HEK293 (cell line): ENCODE measurements around the gene KANSL1.
A peak's percentile ranks its signal among the peaks of the same experiment; 100 is the strongest.

Experiments used
- CTCF ChIA-PET: fragments of 350-600 bp; formaldehyde crosslinking; extraction: SDS; loops from one replicate; lab custom pipeline; 2021; ENCODE audit warnings: antibody characterized with exemption; lab: Yijun Ruan, JAX
- POLR2A ChIA-PET: fragments of 300-600 bp; formaldehyde crosslinking; extraction: SDS; loops from one replicate; lab custom pipeline; 2020; ENCODE audit warnings: antibody characterized with exemption, inconsistent platforms; lab: Yijun Ruan, JAX
- H3K27ac ChIP-seq: fragments of 200-500 bp; sonication (Bioruptor generic); 2 replicates; pipeline ENCODE4 v1.5.1; 2014; ENCODE audit warnings: low read depth, low read length, control low read depth, inconsistent platforms; ENCODE audit errors: extremely low read depth
- H3K36me3 ChIP-seq, 2 experiments: fragments of 200-500 bp in 1 of 2; sonication (Bioruptor generic) in 1 of 2; 1 replicate in 1 of 2; 2 replicates in 1 of 2; pipeline ENCODE4 v1.5.1; 2014 to 2017; ENCODE audit warnings: inconsistent platforms in 2 of 2, low read length in 2 of 2; ENCODE audit not compliant: control insufficient read depth in 2 of 2, insufficient read depth in 1 of 2
- H3K4me1 ChIP-seq: fragments of 200-500 bp; sonication (Bioruptor generic); 2 replicates; pipeline ENCODE4 v1.5.1; 2014; ENCODE audit warnings: mild to moderate bottlenecking, low read length, inconsistent platforms; ENCODE audit not compliant: control insufficient read depth, insufficient read depth
- H3K4me3 ChIP-seq: 2 replicates; pipeline ENCODE4 v1.5.1; 2011; ENCODE audit warnings: low read depth, mild to moderate bottlenecking, control low read depth, low read length, moderate library complexity
- H3K9me3 ChIP-seq: fragments of 200-500 bp; sonication (Bioruptor generic); 2 replicates; pipeline ENCODE4 v1.5.1; 2014; ENCODE audit warnings: low read depth, low read length, inconsistent platforms; ENCODE audit not compliant: control insufficient read depth, insufficient read depth
- HOXA7 ChIP-seq: sonication (generic); formaldehyde crosslinking; IDR thresholded peaks from 2 replicates; pipeline ENCODE4 v1.8.1; 2022; ENCODE audit warnings: missing genetic modification reagents, borderline replicate concordance
- PRDM6 ChIP-seq: fragments of 450-650 bp; formaldehyde crosslinking; IDR thresholded peaks from 2 replicates; pipeline ENCODE4 v1.5.1; 2017; ENCODE audit warnings: missing biosample characterization, missing genetic modification characterization
- ZBTB44 ChIP-seq: fragments of 450-650 bp; IDR thresholded peaks from 2 replicates; pipeline ENCODE4 v1.5.1; 2018; ENCODE audit warnings: missing biosample characterization, mild to moderate bottlenecking, missing genetic modification characterization
- ZNF184 ChIP-seq: fragments of 450-650 bp; IDR thresholded peaks from 2 replicates; pipeline ENCODE4 v1.5.1; 2018; ENCODE audit warnings: missing biosample characterization, mild to moderate bottlenecking, missing genetic modification characterization
- ZNF221 ChIP-seq: fragments of 450-650 bp; formaldehyde crosslinking; IDR thresholded peaks from 2 replicates; pipeline ENCODE4 v1.5.1; 2017; ENCODE audit warnings: missing biosample characterization, missing genetic modification characterization, borderline replicate concordance
- ZNF350 ChIP-seq: fragments of 450-650 bp; formaldehyde crosslinking; IDR thresholded peaks from 2 replicates; pipeline ENCODE4 v1.5.0; 2017; ENCODE audit warnings: missing biosample characterization, mild to moderate bottlenecking, missing genetic modification characterization
- ZNF513 ChIP-seq: fragments of 450-650 bp; IDR thresholded peaks from 2 replicates; pipeline ENCODE4 v1.5.1; 2018; ENCODE audit warnings: missing biosample characterization, missing genetic modification characterization
- ZNF530 ChIP-seq: fragments of 450-650 bp; formaldehyde crosslinking; IDR thresholded peaks from 2 replicates; pipeline ENCODE4 v1.5.1; 2016; ENCODE audit warnings: low read depth, missing biosample characterization, missing genetic modification characterization
- ZNF670 ChIP-seq: fragments of 450-650 bp; formaldehyde crosslinking; IDR thresholded peaks from 2 replicates; pipeline ENCODE4 v1.5.1; 2016; ENCODE audit warnings: missing biosample characterization, missing genetic modification characterization, low read depth
- TF ChIP-seq, protein P1 (sequence below): fragments of 450-650 bp; formaldehyde crosslinking; IDR thresholded peaks from 2 replicates; pipeline ENCODE4 v1.5.1; 2017; ENCODE audit warnings: missing biosample characterization, missing genetic modification characterization
- TF ChIP-seq, protein P2 (sequence below): fragments of 450-650 bp; formaldehyde crosslinking; IDR thresholded peaks from 2 replicates; pipeline ENCODE4 v1.5.1; 2016; ENCODE audit warnings: missing biosample characterization, missing genetic modification characterization
- TF ChIP-seq, protein P3 (sequence below): fragments of 450-650 bp; formaldehyde crosslinking; optimal IDR thresholded peaks from 2 replicates; pipeline ENCODE3; 2016; ENCODE audit warnings: missing biosample characterization, mild to moderate bottlenecking, missing genetic modification characterization
- TF ChIP-seq, protein P4 (sequence below): fragments of 450-650 bp; formaldehyde crosslinking; IDR thresholded peaks from 2 replicates; pipeline ENCODE4 v1.5.1; 2016; ENCODE audit warnings: missing biosample characterization, missing genetic modification characterization
- TF ChIP-seq, protein P5 (sequence below): fragments of 450-650 bp; formaldehyde crosslinking; conservative IDR thresholded peaks from 2 replicates; pipeline ENCODE4 v1.5.1; 2016; ENCODE audit warnings: low read depth, missing biosample characterization, missing genetic modification characterization

The KANSL1 gene

GRCh38 chr17:46108550-46109110 lies 84.6 kb downstream of the KANSL1 start (continued):
- TF ChIP-seq, protein P1, sequence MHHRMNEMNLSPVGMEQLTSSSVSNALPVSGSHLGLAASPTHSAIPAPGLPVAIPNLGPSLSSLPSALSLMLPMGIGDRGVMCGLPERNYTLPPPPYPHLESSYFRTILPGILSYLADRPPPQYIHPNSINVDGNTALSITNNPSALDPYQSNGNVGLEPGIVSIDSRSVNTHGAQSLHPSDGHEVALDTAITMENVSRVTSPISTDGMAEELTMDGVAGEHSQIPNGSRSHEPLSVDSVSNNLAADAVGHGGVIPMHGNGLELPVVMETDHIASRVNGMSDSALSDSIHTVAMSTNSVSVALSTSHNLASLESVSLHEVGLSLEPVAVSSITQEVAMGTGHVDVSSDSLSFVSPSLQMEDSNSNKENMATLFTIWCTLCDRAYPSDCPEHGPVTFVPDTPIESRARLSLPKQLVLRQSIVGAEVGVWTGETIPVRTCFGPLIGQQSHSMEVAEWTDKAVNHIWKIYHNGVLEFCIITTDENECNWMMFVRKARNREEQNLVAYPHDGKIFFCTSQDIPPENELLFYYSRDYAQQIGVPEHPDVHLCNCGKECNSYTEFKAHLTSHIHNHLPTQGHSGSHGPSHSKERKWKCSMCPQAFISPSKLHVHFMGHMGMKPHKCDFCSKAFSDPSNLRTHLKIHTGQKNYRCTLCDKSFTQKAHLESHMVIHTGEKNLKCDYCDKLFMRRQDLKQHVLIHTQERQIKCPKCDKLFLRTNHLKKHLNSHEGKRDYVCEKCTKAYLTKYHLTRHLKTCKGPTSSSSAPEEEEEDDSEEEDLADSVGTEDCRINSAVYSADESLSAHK: peak; percentile 77
- TF ChIP-seq ZBTB44 (tag by site-specific recombination) (no peak), ZNF670 (tag by site-specific recombination) (no peak), ZNF184 (tag by site-specific recombination) (0 out of 2 replicates have a peak, but pooled peaks have one; percentile 25), PRDM6 (tag by site-specific recombination) (peak; percentile 97)

GRCh38 chr17:46108120-46108519 lies 85.1 kb downstream of the KANSL1 start:
- ChIA-PET CTCF (interaction anchor here (0.7 to 2.6 kb wide), 3 partner anchors 21 to 85 kb away, joined by 4 to 22 read pairs (median 4); partner anchors contain the start of gene KANSL1), POLR2A (no interaction called here)
- H3K36me3 ChIP-seq: no peaks in the 10 kb centered on the region; a peak in 1 of 3 replicates
- H3K27ac ChIP-seq: no peak overlapping the region
- peaks cover 40% of the 10 kb centered on the region for H3K4me1 ChIP-seq
- H3K4me3 ChIP-seq: no peak overlapping the region
- H3K9me3 ChIP-seq: no peaks in the 10 kb centered on the region
- TF ChIP-seq, protein P2, sequence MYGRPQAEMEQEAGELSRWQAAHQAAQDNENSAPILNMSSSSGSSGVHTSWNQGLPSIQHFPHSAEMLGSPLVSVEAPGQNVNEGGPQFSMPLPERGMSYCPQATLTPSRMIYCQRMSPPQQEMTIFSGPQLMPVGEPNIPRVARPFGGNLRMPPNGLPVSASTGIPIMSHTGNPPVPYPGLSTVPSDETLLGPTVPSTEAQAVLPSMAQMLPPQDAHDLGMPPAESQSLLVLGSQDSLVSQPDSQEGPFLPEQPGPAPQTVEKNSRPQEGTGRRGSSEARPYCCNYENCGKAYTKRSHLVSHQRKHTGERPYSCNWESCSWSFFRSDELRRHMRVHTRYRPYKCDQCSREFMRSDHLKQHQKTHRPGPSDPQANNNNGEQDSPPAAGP (tag by site-specific recombination): no peak
- TF ChIP-seq HOXA7 (CRISPR knock-in tag): no peak
- TF ChIP-seq, protein P3, sequence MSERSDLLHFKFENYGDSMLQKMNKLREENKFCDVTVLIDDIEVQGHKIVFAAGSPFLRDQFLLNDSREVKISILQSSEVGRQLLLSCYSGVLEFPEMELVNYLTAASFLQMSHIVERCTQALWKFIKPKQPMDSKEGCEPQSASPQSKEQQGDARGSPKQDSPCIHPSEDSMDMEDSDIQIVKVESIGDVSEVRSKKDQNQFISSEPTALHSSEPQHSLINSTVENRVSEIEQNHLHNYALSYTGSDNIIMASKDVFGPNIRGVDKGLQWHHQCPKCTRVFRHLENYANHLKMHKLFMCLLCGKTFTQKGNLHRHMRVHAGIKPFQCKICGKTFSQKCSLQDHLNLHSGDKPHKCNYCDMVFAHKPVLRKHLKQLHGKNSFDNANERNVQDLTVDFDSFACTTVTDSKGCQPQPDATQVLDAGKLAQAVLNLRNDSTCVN: no peak
- TF ChIP-seq, protein P4, sequence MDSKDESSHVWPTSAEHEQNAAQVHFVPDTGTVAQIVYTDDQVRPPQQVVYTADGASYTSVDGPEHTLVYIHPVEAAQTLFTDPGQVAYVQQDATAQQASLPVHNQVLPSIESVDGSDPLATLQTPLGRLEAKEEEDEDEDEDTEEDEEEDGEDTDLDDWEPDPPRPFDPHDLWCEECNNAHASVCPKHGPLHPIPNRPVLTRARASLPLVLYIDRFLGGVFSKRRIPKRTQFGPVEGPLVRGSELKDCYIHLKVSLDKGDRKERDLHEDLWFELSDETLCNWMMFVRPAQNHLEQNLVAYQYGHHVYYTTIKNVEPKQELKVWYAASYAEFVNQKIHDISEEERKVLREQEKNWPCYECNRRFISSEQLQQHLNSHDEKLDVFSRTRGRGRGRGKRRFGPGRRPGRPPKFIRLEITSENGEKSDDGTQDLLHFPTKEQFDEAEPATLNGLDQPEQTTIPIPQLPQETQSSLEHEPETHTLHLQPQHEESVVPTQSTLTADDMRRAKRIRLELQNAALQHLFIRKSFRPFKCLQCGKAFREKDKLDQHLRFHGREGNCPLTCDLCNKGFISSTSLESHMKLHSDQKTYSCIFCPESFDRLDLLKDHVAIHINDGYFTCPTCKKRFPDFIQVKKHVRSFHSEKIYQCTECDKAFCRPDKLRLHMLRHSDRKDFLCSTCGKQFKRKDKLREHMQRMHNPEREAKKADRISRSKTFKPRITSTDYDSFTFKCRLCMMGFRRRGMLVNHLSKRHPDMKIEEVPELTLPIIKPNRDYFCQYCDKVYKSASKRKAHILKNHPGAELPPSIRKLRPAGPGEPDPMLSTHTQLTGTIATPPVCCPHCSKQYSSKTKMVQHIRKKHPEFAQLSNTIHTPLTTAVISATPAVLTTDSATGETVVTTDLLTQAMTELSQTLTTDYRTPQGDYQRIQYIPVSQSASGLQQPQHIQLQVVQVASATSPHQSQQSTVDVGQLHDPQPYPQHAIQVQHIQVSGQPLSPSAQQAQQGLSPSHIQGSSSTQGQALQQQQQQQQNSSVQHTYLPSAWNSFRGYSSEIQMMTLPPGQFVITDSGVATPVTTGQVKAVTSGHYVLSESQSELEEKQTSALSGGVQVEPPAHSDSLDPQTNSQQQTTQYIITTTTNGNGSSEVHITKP (tag by site-specific recombination): peak; percentile 43; the same call in 1 of the 2 replicates
- TF ChIP-seq ZNF221 (tag by site-specific recombination): no peak
- no peak for TF ChIP-seq ZNF530 (tag by site-specific recombination)
- TF ChIP-seq, protein P1: no peak
- TF ChIP-seq ZNF513 (tag by site-specific recombination): no peak
- TF ChIP-seq, protein P5, sequence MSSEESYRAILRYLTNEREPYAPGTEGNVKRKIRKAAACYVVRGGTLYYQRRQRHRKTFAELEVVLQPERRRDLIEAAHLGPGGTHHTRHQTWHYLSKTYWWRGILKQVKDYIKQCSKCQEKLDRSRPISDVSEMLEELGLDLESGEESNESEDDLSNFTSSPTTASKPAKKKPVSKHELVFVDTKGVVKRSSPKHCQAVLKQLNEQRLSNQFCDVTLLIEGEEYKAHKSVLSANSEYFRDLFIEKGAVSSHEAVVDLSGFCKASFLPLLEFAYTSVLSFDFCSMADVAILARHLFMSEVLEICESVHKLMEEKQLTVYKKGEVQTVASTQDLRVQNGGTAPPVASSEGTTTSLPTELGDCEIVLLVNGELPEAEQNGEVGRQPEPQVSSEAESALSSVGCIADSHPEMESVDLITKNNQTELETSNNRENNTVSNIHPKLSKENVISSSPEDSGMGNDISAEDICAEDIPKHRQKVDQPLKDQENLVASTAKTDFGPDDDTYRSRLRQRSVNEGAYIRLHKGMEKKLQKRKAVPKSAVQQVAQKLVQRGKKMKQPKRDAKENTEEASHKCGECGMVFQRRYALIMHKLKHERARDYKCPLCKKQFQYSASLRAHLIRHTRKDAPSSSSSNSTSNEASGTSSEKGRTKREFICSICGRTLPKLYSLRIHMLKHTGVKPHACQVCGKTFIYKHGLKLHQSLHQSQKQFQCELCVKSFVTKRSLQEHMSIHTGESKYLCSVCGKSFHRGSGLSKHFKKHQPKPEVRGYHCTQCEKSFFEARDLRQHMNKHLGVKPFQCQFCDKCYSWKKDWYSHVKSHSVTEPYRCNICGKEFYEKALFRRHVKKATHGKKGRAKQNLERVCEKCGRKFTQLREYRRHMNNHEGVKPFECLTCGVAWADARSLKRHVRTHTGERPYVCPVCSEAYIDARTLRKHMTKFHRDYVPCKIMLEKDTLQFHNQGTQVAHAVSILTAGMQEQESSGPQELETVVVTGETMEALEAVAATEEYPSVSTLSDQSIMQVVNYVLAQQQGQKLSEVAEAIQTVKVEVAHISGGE: no peak
- no peak for TF ChIP-seq ZNF350 (tag by site-specific recombination)
